GM21367 (cell line): Measurements from ENCODE around the gene OR13J1.

Source experiments
- ATAC-seq: cut with Tn5 transposase; IDR thresholded peaks from one replicate; pipeline ENCODE4 v1.9.1; 2021; ENCODE audit not compliant: unreplicated experiment

Gene OR13J1

DNA sequence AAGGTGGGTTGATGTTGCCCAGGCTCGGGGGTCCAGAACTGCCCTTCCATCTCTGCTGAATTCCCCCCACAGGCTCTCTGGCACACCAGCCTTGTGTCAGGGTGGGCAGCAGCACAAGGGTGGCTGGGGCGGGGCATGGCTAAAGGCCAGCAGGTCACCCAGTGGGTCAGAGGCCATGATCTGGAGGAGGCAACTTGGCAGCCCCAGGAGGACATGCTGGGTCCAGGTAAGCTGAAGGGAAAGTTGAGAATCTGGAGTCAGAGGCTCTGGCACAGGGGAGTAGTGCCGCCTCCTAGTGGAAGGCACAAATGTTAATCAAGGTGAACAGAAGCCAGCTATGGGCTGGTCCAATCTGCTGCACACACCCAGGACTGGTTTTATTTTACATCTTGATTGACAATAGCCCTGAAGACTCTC is 35.0 kb downstream of the OR13J1 start:
- ATAC-seq: no peak

DNA sequence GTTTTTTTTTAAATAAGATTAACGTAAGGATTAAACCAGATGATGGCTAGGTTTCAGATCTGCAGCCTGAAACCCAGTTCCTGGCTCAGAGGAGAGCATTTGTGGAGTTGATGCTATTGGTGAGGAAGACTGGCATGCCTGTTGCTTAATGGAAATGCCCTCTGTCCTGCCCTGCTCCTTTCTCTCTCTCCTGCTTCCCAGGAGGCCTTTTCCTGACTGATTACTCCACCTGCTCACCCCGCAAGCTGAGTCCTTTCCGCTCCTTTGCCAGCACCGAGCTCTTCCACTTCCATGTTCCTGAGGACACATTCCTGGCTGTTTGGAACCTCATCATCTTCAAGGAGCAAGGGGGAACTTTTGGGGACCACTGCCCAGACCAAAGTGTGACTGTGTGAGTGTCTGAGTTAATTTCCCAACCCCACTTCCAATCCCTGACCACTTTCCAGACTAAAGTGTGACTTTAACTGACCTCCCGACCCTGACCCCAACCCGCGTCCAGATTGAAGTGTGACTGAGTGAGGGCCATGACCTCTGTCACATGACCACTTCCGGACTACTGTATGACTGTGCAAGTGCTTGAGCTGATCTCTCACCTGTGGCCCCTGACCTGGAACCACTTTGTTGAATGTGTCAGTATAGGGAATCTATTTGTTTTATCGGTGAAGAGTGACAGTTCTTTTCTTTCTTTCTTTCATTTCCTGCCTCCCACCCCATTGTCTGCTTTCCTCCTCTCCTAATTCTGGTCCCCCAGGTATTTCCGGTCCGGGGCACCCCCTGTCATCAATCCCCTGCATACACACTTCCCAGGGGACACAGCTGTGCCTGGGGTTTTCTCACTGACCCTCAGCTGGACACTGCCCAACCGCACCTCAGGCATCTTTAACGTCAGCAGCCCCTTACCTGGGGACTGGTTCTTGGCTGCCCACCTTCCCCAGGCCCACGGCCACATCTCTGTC is 35.7 kb downstream of the OR13J1 start:
- ATAC-seq: no peak

DNA sequence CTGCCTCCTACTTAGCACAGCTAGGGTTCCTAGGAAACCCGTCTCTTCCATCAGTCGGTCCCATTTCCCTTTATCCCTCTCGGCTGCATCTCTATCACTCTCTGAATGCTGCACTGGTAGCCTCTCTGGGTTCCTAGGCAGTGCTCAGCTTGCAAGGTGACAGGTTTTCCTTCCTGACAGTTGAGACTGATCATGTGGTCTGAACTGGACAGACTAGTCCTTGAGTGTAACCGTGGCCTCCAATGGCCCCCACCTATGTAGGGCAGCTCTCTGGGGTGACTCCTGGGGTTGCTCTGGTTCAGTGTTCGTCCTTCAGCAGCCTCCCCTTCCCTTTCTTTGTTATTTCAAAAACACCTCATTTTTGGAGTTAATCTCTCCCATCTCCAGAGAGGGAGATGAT is 37.4 kb downstream of the OR13J1 start:
- ATAC-seq: no peak

DNA sequence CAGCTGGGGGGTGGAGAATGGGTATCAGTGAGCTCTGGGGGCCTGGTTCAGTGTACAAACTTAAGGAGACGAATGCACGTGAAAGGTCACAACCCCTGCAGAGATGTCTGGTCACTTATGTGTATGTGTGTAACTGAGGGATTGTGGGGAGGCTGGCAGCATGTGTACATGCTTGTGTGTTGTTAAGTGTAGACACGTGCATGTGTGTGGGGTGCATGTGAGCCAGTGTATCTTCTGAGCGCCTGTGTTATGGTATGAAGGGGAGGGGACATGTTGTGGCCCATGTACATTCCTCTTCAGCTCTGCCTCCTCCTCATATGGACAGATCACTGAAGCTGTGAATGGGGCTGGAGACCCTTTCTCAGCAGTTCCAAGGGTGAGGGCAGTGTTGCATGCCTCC is 39.2 kb downstream of the OR13J1 start:
- no peak for ATAC-seq

DNA sequence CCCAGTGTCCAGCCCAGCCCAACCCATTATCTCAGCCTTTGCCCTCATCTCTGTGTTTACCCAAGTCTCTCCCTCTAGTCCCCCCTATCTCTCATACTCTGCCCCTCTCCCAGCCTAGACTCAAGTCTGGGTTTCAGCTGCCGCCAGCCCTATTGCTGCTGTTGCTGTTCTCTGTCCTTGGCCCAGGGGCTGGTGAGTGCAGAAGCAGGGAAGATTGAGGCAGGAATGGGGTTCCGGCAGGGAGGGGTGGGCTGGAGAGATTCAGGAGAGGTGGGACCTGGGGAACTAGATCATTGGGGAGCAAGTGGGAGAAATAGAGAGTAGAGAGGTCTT is 40.5 kb downstream of the OR13J1 start:
- ATAC-seq: no peak

DNA sequence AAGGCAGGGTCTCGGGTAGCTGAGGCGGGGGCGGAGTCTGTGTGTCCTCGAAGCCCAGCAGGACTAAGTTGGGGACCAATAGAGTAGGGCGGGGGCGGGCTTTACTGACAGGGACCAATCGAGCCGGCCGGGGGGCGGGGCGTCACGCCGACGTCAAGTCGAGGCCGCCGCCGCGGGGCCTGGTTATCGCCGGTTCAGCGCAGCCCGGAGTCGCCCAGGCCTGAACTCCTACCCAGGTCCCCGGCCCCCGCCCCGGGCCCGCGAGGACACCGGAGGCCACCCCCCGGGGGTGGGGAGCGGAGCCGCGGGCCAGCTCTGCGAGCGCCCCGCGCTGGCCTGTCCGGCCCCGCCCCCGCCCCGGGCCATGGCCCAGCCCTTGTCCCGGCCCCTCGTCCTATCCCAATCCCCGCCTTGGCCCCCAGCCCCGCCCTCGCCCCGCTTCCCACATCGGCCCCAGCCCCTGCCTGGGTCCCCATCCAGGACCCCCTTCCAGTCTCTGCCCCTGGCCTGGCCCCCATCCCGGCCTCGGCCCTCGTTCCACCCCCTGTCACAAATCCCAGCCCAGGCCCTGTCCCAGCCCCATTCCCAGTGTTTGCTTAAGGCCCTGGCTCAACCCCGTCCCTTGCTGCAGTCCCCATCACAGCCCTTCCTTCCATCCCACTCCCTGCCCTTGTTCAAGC is 41.0 kb downstream of the OR13J1 start, which contains the start of gene TMEM8B:
Gene TMEM8B, plus strand, starts transcription at position 145 of the 680 bp plus-strand sequence. Its CDS starts 220 bp downstream, at position 365.
- ATAC-seq: peak; percentile 72

DNA sequence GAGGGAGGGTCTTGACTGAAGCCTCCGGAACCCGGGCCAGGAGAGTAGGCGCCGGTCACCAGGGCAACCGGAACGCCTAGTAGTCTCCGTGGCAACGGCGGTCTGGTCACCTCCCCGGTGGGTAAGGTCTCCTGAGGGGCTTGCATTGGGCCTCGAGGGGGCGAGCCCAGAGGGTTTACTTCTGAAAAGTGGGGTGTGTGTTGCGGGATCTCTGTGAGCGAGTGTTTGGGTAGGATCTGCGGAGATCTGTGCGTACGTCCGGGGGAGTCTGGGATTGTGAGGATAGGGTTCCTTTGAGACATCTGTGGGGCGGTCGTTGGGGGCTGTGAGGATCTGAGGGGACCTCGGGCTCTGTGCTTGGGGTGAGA is 41.5 kb downstream of the OR13J1 start, which contains the start of gene FAM221B:
Gene FAM221B, minus strand, starts transcription at position 17 of the 368 bp plus-strand sequence. CDS start 2,571 bp downstream, outside the sequence.
- ATAC-seq: no peak

DNA sequence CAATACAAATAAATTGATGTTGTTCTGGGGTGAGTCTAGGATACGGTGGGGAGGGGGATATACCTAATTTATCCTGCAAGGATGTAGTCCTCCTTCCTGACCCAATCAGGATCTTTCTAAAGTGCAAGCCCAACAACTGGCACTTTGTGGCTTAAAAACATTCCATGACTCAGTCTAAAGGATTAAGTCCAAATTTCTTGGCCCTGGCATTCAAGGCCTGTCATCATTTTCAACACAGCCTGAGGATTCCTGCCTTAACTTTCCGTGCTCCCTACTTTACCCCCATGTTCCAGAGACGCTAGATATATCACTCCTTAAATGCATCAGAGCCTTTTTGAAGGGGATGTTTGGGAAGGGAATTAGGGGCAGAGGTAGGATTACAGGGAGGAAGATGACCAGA is 42.7 kb downstream of the OR13J1 start:
- no peak for ATAC-seq

DNA sequence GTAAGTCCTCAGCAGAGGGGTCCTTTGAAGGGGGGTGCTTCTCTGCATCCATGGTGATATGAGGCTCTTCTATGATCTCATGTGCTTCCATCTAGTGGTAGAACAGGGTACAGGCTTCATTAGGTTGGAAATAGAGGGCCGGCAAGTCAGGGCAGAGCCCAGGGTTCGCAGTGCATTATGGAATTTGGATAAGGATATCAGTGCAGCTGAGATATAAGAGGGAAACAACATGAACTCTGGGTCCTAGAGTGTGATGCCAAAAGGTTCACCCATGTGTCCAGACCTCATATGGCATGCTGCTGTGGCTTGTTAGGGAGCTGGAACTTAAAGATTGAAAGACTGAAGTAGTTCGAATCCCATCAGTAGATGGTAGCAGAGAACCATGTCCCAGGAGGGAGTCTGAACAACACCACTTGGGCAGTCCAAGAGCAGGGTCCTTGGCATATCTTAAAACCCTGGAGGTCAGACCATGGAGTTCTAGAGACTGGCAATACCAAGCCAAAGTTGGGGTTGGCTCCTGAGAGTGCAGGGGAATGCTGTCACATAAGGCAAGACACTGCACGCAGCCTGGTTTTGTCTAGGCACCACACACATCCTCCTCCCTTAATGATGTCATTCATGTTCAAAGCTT is 44.0 kb downstream of the OR13J1 start:
- no peak for ATAC-seq

DNA sequence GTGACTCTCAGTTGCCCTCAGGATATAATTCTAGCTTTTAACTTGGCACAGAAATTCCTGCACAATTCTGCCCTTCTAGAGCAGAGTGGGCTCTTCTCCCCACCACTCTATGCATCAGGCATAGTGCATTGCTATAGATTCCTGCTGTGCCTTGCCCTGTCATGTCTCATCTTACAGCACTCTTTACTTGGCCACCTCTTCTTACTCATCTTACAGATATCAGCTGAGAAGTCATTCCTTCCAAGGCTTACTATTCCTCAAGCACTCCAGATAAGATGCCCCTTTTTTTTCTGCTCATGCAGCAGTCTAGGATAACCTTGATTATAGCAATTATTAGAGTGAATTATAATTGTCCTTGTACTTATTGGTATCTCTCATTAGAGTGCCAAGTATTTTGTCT is 47.3 kb downstream of the OR13J1 start:
- no peak for ATAC-seq

DNA sequence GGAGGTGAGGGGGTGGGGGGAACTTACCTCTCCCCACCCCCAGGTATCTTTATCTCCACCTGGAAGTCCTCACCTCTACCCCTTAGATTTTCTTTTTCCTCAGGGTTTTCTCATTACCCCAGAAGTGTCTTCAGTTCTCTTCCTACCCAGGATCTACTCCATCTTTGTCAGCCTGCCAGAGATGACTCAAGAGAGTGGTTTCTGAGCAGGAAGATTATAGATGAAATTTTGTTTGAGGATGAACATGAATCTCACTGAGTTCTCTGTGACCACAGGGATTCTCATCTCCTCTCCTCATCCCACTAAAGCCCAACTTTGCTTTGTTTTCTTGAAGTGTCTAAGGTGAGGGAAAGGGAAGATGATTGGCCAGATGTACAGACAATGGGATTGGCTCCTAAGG is 50.1 kb downstream of the OR13J1 start:
- no peak for ATAC-seq
